ENCODE results near the gene APLP2.

DNA sequence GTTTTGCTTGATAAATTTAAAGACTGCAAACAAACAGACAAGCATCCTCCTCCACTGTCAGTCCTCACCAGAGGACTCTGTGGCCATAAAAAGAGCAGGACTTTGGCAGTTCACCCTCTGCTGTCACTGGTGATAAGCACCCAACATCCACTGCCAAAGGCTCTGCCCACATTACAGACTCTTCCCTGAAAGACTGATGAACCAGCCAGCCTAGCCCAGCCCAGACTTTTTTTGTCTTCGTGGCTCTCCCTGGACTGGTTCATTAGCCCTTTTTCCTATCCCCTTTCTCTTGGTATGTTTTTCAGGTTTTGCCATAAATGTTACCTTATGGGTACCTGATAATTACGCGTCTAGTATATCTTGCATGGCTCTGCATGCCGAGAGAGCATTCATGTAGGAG lies 104.9 kb downstream of the APLP2 start:
- no peak for TF ChIP-seq POLR2A (IDR thresholded peaks at IDR 0.05)
- TF ChIP-seq, protein P1, sequence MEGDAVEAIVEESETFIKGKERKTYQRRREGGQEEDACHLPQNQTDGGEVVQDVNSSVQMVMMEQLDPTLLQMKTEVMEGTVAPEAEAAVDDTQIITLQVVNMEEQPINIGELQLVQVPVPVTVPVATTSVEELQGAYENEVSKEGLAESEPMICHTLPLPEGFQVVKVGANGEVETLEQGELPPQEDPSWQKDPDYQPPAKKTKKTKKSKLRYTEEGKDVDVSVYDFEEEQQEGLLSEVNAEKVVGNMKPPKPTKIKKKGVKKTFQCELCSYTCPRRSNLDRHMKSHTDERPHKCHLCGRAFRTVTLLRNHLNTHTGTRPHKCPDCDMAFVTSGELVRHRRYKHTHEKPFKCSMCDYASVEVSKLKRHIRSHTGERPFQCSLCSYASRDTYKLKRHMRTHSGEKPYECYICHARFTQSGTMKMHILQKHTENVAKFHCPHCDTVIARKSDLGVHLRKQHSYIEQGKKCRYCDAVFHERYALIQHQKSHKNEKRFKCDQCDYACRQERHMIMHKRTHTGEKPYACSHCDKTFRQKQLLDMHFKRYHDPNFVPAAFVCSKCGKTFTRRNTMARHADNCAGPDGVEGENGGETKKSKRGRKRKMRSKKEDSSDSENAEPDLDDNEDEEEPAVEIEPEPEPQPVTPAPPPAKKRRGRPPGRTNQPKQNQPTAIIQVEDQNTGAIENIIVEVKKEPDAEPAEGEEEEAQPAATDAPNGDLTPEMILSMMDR (IDR thresholded peaks at IDR 0.05), result no peak
